Measurements from ENCODE around the gene GLT1D1.

- TF ChIP-seq POLR2A (IDR thresholded peaks at IDR 0.05; ENCODE audit: low read length) (no peak), GATA1 (IDR thresholded peaks at IDR 0.05; ENCODE audit: low read depth, low read length) (no peak)
These were observed 149.1 kb downstream of the GLT1D1 start for GRCh38 chr12:129002427-129002826.

Measured in erythroblast (primary cell).